K562 (cell line): ENCODE data around the gene ZNF780B. TPM values are rescaled to one million over a fixed set of nuclear protein-coding genes. Genes with fewer than 3 reads are reported as not detected.

Experiments
- COPS2 ChIP-seq: fragments of 450-650 bp; conservative IDR thresholded peaks from 2 replicates; pipeline ENCODE4 v1.6.1; 2016; ENCODE audit warnings: mild to moderate bottlenecking, moderate library complexity
- IFI16 ChIP-seq: fragments of 250-450 bp; sonication (Bioruptor Pico); IDR thresholded peaks from 2 replicates; pipeline ENCODE4 v2.1.2; 2022; ENCODE audit warnings: mild to moderate bottlenecking, inconsistent platforms
- KLF13 ChIP-seq: fragments of 450-650 bp; IDR thresholded peaks from 2 replicates; pipeline ENCODE4 v1.6.1; 2016; ENCODE audit warnings: missing genetic modification characterization, low read depth, mild to moderate bottlenecking, missing compliant biosample characterization, moderate library complexity, borderline replicate concordance
- MGA ChIP-seq: fragments of 450-650 bp; IDR thresholded peaks from 2 replicates; pipeline ENCODE4 v1.6.1; 2016; ENCODE audit warnings: mild to moderate bottlenecking, moderate library complexity
- SMARCE1 ChIP-seq: fragments of 450-650 bp; IDR thresholded peaks from 2 replicates; pipeline ENCODE4 v1.7.1; 2016; ENCODE audit warnings: mild to moderate bottlenecking
- SRSF3 ChIP-seq: fragments of 200-400 bp; formaldehyde crosslinking; IDR thresholded peaks from 2 replicates; pipeline ENCODE4 v1.6.1; 2016; ENCODE audit warnings: mild to moderate bottlenecking, low read length, moderate library complexity; ENCODE audit not compliant: insufficient read depth
- ZFPM2 ChIP-seq: fragments of 250-450 bp; sonication (Bioruptor Pico); IDR thresholded peaks from 2 replicates; pipeline ENCODE4 v1.5.1; 2022; ENCODE audit warnings: mild to moderate bottlenecking
- ZNF76 ChIP-seq: fragments of 250-450 bp; sonication (Bioruptor Pico); IDR thresholded peaks from 2 replicates; pipeline ENCODE4 v1.4.0; 2020; ENCODE audit warnings: mild to moderate bottlenecking, moderate library complexity, borderline replicate concordance
- polyA plus RNA-seq, 8 experiments: library from polyadenylated mRNA; depleted of rRNA in 4 of 8; stranded (reverse) in 5 of 8; unstranded in 3 of 8; fragments of >200 nt; fragmentation: Nextera tagmentation in 2 of 8; fragmentation: Illumina TruSeq in 1 of 8; extraction: Ambion mirVana in 2 of 8; extraction: Trizol in 1 of 8; gene quantifications; 2 replicates each; pipeline versions ENCODE4 v1.2.1 to v1.2.3, GENCODE V29; 2011 to 2014; ENCODE audit warnings: inconsistent platforms in 1 of 8, missing spikeins in 1 of 8
- total RNA-seq, 7 experiments: library from RNA; depleted of rRNA in 6 of 7; stranded (reverse); fragments of >200 nt in 6 of 7; fragmentation: Illumina TruSeq in 2 of 7; extraction: Trizol in 2 of 7; gene quantifications; 2 replicates each; pipeline versions ENCODE4 v1.2.1 to v1.2.3, GENCODE V29; 2011 to 2021; ENCODE audit warnings: low replicate concordance in 1 of 7
- TF ChIP-seq, protein P1 (sequence below): fragments of 450-650 bp; IDR thresholded peaks from 2 replicates; pipeline ENCODE4 v1.6.1; 2016; ENCODE audit warnings: borderline replicate concordance

ZNF780B gene
- total and polyA plus RNA-seq, 9 of the 15 experiments (the other 6 are each of a cell fraction or from before 2014, with no cell fraction given): 3.9 to 18.4 (median 8.8) TPM

DNA sequence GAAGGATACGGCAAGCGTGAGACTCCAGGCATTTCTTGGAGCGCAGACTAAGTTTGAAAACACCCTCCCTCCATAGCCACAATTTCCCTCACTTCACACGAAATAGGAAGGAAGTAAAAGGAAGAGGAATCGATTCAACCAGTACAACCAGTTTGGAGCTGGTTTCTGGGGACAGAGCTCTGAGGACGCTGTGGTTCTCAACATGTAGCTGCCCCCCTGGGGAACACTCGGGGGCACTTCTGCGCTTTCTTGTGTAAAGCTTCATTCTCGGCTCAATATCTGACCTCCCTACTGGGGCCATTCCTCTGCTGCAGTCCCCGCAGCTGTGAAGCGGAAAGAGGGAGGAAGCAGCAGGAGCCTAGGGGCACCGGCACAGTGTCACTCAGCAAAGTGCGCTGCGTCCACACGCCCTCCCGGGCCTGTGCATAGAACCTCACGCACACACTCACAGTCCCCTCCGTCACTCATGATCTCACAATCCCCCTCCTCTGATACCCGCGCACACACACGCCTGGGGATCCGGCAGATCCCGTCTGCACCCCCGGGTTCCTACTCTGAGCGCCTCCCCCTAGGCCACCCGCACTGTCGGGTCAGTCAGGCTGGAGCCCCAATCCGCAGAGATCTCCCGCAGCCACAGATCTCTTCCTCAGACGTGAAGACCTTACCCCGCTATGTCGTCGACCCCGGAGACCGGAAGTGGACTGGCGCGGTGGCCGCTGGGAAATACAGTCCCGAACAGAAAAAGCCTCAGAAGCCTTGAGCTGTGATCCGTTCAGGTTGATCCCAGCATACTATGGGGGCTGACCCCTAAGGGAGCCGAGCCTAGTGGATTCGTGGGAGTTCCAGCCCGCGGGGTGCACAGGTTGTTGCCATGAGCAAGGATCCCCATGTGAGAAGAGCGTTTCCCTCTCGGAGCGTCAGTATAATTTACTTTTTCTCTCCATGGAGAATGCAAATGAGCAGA, 34.5 kb upstream of the ZNF780B start, which contains the start of gene ZNF780A (continued):
- TF ChIP-seq, protein P1, sequence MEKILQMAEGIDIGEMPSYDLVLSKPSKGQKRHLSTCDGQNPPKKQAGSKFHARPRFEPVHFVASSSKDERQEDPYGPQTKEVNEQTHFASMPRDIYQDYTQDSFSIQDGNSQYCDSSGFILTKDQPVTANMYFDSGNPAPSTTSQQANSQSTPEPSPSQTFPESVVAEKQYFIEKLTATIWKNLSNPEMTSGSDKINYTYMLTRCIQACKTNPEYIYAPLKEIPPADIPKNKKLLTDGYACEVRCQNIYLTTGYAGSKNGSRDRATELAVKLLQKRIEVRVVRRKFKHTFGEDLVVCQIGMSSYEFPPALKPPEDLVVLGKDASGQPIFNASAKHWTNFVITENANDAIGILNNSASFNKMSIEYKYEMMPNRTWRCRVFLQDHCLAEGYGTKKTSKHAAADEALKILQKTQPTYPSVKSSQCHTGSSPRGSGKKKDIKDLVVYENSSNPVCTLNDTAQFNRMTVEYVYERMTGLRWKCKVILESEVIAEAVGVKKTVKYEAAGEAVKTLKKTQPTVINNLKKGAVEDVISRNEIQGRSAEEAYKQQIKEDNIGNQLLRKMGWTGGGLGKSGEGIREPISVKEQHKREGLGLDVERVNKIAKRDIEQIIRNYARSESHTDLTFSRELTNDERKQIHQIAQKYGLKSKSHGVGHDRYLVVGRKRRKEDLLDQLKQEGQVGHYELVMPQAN: peak; percentile 57; the same call in 1 of the 2 replicates
- TF ChIP-seq COPS2 (no peak), ZFPM2 (CRISPR knock-in tag) (no peak), KLF13 (tag) (no peak), SMARCE1 (peak; percentile 48), SRSF3 (no peak), ZNF76 (CRISPR knock-in tag) (no peak), MGA (peak; percentile 48), IFI16 (no peak)
